K562 (cell line): ENCODE results near the gene ZNF584. TPM values are rescaled to one million over a fixed set of nuclear protein-coding genes. Genes with fewer than 3 reads are reported as not detected.

Experiments
- ATF1 ChIP-seq, 2 experiments: fragments of 450-650 bp in 1 of 2; IDR thresholded peaks; 2 replicates each; pipeline ENCODE4 v1.6.1; 2016; ENCODE audit warnings: missing compliant biosample characterization in 1 of 2, missing genetic modification characterization in 1 of 2
- CLOCK ChIP-seq: fragments of 250-450 bp; sonication (Bioruptor Pico); IDR thresholded peaks from 2 replicates; pipeline ENCODE4 v1.4.0; 2020; ENCODE audit warnings: mild to moderate bottlenecking, moderate library complexity, borderline replicate concordance
- DDX20 ChIP-seq: fragments of 450-650 bp; IDR thresholded peaks from 2 replicates; pipeline ENCODE4 v1.6.1; 2016; ENCODE audit warnings: missing genetic modification characterization, low read depth, mild to moderate bottlenecking, missing compliant biosample characterization, moderate library complexity
- FOXO4 ChIP-seq: fragments of 450-650 bp; formaldehyde crosslinking; IDR thresholded peaks from 2 replicates; pipeline ENCODE4 v1.4.0; 2020; ENCODE audit warnings: mild to moderate bottlenecking, moderate library complexity
- FUS ChIP-seq: fragments of 200-400 bp; formaldehyde crosslinking; optimal IDR thresholded peaks from 2 replicates; pipeline ENCODE3; 2017; ENCODE audit warnings: low read depth, low read length
- GTF2B ChIP-seq: IDR thresholded peaks from 2 replicates; pipeline ENCODE4 v1.6.1; 2011; ENCODE audit not compliant: insufficient read length; ENCODE audit errors: extremely low read depth
- GTF2F1 ChIP-seq: IDR thresholded peaks from 2 replicates; pipeline ENCODE4 v1.6.1; 2011; ENCODE audit warnings: low read depth, low read length, improper control_type of control experiment
- HMG20A ChIP-seq: fragments of 450-650 bp; formaldehyde crosslinking; conservative IDR thresholded peaks from 2 replicates; pipeline ENCODE4 v1.4.0; 2020; ENCODE audit warnings: mild to moderate bottlenecking, mixed read lengths
- MECOM ChIP-seq: fragments of 250-450 bp; sonication (Bioruptor Pico); IDR thresholded peaks from 2 replicates; pipeline ENCODE4 v1.8.0; 2022; ENCODE audit warnings: inconsistent platforms
- MTA1 ChIP-seq: fragments of 450-650 bp; IDR thresholded peaks from 2 replicates; pipeline ENCODE4 v1.6.1; 2017; ENCODE audit warnings: borderline replicate concordance
- NCOA6 ChIP-seq: fragments of 450-650 bp; IDR thresholded peaks from 2 replicates; pipeline ENCODE4 v1.6.1; 2017; ENCODE audit warnings: mild to moderate bottlenecking
- NONO ChIP-seq, 2 experiments: fragments of 200-400 bp in 1 of 2; fragments of 450-650 bp in 1 of 2; formaldehyde crosslinking in 1 of 2; IDR thresholded peaks; 2 replicates each; pipeline ENCODE4 v1.6.1; 2017; ENCODE audit warnings: low read depth in 2 of 2, mild to moderate bottlenecking in 2 of 2, moderate library complexity in 2 of 2, low read length in 1 of 2
- PHTF2 ChIP-seq: fragments of 250-450 bp; sonication (Bioruptor Pico); IDR thresholded peaks from 2 replicates; pipeline ENCODE4 v1.5.0; 2021; ENCODE audit warnings: mild to moderate bottlenecking
- PYGO2 ChIP-seq: fragments of 450-650 bp; IDR thresholded peaks from 2 replicates; pipeline ENCODE4 v1.6.1; 2016; ENCODE audit warnings: mild to moderate bottlenecking, missing genetic modification characterization, moderate library complexity, missing compliant biosample characterization
- SAP30 ChIP-seq: fragments of 200-600 bp; sonication (generic); IDR thresholded peaks from 2 replicates; pipeline ENCODE4 v1.6.1; 2012; ENCODE audit warnings: borderline replicate concordance, low read depth, mild to moderate bottlenecking, moderate library complexity, low read length, control low read depth, inconsistent platforms; ENCODE audit not compliant: insufficient read depth, poor library complexity, severe bottlenecking
- TBP ChIP-seq: optimal IDR thresholded peaks from 2 replicates; pipeline ENCODE3; 2011; ENCODE audit warnings: low read depth, low read length, improper control_type of control experiment
- TCF15 ChIP-seq: fragments of 250-450 bp; sonication (Bioruptor Pico); IDR thresholded peaks from 2 replicates; pipeline ENCODE4 v1.8.0; 2022; ENCODE audit warnings: moderate library complexity, mild to moderate bottlenecking, inconsistent platforms
- ZBTB49 ChIP-seq: sonication (generic); formaldehyde crosslinking; IDR thresholded peaks from 2 replicates; pipeline ENCODE4 v1.8.0; 2022; ENCODE audit warnings: missing genetic modification reagents, mild to moderate bottlenecking, borderline replicate concordance
- ZKSCAN1 ChIP-seq: fragments of 150-350 bp; IDR thresholded peaks from 2 replicates; pipeline ENCODE4 v1.6.1; 2016; ENCODE audit warnings: low read depth, low read length
- polyA plus RNA-seq, 8 experiments: library from polyadenylated mRNA; depleted of rRNA in 4 of 8; stranded (reverse) in 5 of 8; unstranded in 3 of 8; fragments of >200 nt; fragmentation: Nextera tagmentation in 2 of 8; fragmentation: Illumina TruSeq in 1 of 8; extraction: Ambion mirVana in 2 of 8; extraction: Trizol in 1 of 8; gene quantifications; 2 replicates each; pipeline versions ENCODE4 v1.2.1 to v1.2.3, GENCODE V29; 2011 to 2014; ENCODE audit warnings: inconsistent platforms in 1 of 8, missing spikeins in 1 of 8
- total RNA-seq, 7 experiments: library from RNA; depleted of rRNA in 6 of 7; stranded (reverse); fragments of >200 nt in 6 of 7; fragmentation: Illumina TruSeq in 2 of 7; extraction: Trizol in 2 of 7; gene quantifications; 2 replicates each; pipeline versions ENCODE4 v1.2.1 to v1.2.3, GENCODE V29; 2011 to 2021; ENCODE audit warnings: low replicate concordance in 1 of 7

The ZNF584 gene
- total and polyA plus RNA-seq, 9 of the 15 experiments (the other 6 are each of a cell fraction or from before 2014, with no cell fraction given), result 5.8 to 43.4 (median 24.6) TPM

GRCh38 chr19:58451358-58452101, 43.1 kb downstream of the ZNF584 start, which contains the start of gene ZNF324B (continued):
- TF ChIP-seq CLOCK (CRISPR knock-in tag) (no peak), FUS (no peak), NCOA6 (no peak), NONO (IDR thresholded peaks at IDR 0.05; ENCODE audit: low read depth in 2 of 2, low read length in 1 of 2) (peak in 1 of 2 experiments; percentile 69; a peak in 1 of 4 replicates), GTF2B (no peak), ZKSCAN1 (no peak), MTA1 (no peak), SAP30 (peak; percentile 24), HMG20A (CRISPR knock-in tag) (no peak), ZBTB49 (CRISPR knock-in tag) (no peak), DDX20 (no peak), GTF2F1 (no peak), PYGO2 (no peak), TCF15 (CRISPR knock-in tag) (no peak), PHTF2 (CRISPR knock-in tag) (no peak), FOXO4 (no peak), ATF1 (CRISPR knock-in tag; IDR thresholded peaks at IDR 0.05) (no peak; the same call in 1 of the 2 replicates), ATF1 (tag; IDR thresholded peaks at IDR 0.05) (peak; percentile 89), TBP (peak; percentile 44), MECOM (no peak)
